Measurements from ENCODE around the gene AKT1S1. TPM values are rescaled to one million over a fixed set of nuclear protein-coding genes. Genes with fewer than 3 reads are reported as not detected.

The AKT1S1 gene
- total RNA-seq, 1 experiment from 2014 or later = 12.8 TPM

DNA sequence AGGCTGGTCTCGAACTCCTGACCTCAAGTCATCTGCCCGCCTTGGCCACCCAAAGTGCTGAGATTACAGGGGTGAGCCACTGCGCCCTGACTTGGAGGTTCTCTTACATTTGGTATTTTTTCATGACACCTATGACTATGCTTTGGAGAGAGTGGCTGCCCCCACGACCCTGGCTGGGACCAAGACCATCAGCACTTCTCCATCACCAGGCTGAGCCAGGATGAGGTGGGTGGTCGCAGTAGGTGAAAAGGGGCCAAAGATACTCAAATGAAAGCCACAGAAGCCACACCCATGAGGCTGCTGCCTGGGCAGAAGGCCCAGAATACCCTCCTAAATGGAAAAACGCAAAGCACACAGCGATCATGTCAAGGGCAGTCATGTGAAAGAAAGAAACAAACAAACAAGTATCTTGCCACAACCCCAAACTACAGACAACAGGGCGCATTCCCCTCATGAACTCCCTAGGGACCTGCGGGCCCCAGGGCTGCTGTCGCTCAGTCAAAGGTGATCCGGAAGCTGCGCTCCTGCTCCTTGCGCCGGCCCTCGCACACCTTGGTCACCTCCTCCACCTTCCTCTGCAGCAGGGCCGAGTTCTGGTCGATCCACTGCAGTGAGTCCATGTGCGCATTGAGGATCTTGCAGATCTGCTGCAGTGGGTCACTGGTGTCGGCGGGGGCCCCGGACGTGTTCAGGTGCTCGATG, 30.7 kb upstream of the AKT1S1 start:
- no peak for DNase-seq (ENCODE audit: low spot score)

DNA sequence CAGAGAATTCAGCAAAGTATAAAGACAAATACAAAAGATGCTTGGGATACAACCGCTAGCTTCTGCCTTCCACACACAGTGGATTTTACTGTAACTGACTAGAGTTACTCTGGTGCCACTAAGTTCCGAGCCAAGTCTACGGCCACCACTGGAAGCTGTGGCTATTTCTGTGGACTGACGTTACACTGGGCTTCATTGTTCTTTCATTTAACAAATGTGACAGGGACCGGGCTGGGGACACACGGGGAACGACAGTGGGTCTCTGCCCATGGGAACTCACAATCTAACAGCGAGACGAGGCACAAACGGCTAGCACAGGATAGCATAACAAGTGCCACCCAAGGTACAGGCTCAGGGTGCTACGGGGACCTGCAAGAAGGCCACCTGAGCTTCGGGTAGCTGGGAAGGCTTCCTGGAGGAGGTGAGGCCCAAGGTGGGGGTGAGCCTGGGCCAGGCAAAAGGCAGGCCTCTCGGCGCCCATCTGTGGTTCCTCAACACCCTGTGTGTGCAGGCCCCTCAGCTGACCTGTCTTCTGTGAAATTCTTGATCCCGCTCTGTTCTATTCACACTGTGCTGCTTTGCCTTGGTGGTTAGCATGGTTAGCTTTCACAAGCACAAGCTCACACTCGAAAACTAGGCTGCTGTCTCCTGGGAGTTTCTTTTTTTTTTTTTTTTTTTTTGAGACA, 29.9 kb upstream of the AKT1S1 start:
- no peak for DNase-seq (ENCODE audit: low spot score)

DNA sequence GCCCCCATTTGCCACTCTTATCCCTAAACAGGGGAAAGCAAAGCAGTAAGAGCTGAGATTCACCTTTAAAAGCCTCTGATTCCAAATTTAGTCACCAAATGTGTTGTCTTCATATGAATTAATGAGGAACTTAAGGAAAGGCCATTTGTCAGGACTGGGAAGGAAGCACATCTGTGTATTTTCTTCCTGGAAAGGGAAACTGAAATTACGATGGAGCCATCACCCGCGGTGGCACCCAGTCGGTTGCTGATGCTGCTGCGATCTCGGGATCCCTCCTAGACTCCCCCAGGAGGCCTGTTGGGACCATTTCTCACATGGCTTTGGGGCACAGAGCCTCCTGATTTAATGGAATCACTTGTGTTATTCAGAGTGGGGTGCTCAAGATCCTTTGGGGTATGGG, 27.0 kb upstream of the AKT1S1 start:
- no peak for DNase-seq (ENCODE audit: low spot score)

DNA sequence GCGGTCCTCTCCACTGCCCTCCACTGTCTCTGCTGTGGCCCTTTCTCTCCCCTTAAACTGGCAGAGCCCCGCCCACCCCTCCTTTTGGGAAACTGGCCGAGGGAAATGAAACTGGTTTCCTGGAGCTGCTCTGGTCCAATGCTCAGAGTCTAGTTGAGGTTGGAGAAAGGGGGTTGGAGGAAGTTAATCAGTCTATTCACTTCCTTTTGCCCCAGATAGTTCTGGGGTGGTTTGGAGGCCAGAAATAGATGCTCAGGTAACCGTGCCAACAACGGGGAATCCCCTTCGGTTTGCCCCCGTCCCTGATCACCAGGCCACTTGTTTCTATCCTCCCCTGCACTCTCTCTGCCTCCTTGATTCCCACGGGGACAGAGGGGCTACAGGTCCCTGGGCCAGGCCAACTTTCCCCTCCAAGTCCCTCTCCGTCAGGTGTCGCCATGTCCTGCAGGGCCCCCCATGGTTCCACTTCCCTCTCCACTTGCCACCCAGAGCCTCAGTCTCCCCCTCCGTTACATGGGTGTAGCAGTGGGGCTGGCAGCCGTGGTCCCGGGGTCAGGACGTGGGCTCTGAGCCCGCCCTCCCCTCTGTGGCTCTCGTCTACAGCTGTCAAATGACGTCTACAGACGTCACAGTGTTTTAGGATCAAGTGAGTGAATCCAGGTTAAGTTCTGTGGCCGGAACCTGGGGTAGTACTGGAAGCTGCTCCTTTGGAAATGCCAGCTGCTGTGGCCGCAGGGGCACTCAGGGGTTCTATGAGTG, 19.9 kb upstream of the AKT1S1 start, which contains the start of gene IL4I1:
Gene IL4I1 (minus strand): TSS at position 25 of the 759 bp plus-strand sequence. CDS start 727 bp downstream, outside the sequence.
- DNase-seq (ENCODE audit: low spot score) = no peak

DNA sequence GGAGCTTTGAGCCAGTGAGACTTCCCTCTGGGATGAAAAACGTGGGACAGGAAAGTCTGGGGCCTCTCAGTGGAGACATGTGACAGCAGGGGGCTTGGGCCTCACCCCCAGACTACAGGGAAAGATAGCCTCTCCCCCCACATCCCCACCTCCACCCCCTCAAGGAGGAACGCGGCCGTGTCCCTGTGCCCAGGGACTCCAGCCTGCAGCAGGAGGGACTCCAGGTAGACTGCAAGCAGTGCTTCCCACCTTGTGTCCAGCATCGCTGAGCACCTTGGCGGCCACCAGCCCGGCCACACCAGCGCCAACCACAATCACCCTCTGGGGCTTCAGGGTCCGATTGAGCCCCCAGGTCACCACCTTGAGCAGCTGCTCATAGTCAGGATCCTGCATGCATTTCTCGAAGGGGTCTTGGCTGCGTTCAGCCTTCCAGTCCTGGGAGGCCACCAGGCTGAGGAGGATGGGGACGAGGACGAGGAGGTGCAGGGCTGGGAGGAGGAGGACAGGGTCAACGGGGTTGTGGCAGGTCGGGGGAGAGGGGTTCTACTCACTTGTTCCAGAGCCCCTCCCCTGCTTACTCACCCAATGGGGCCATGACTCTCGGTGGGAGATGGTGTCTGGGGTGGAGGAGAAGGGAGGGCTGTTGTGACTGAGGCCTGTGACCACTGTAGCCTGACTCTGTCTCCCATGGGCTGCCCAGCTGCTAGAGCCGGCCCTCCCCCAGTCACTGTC, 18.6 kb upstream of the AKT1S1 start:
- DNase-seq (ENCODE audit: low spot score) = no peak

DNA sequence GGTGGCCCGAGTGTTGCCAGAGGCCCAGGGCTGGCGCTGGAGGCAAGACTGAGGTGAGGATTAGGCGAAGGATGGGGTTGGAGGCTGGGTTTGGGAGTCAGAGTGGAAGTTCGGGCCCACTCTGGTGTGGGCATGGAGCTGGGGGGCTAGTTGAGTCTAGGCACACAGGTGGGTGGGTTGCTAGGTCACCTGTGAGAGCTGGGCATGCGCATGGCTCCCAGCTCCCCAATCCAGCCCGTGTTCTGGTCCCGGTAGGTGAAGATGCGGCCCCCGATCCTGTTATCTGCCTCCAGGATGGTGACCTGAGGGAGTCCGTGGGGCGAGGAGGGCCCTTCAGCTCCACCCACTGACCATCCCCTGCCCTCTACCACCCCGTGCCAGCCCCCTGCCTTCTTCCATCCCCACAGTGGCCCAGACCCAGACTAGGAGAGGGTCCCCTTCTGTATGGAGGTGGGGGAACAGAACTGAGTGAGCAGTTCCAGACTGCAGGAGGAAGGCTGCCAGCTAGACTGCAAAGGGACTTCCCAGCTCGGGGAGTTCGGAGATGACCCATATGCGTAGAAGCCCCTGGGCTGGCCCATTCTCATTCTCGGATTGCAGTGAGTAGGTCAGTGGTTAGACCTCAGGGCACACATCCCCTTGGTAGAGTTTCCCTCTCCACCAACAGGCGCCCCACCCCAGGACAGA, 17.9 kb upstream of the AKT1S1 start:
- DNase-seq (ENCODE audit: low spot score) = no peak

DNA sequence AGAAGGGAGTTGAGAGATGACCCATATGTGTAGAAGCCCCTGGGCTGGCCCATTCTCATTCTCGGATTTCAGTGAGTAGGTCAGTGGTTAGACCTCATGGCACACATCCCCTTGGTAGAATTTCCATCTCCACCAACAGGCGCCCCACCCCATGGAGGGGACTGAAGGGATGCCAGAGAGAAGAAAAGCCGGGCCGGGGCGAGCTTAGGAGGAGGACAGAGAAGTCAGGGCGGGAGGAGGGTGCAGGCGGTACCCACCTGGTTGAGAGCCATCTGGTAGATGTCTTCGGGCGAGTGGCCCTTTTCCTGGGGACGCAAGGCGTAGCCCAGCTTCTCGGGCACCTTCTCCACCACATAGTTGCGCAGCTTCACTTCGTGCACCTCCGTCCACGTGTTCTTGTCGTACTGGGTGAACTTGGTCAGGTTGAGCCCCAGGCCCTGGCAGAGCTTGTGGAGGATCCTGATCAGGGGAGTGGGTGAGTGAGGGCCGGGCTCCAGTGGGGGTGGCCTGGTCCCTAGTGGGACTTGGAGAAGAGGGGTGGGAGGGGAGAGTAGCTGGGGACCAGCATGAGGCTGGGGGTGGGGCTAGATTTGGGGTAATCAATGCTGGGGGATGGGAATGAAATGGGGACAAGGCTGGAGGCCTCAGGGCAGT, 17.0 kb upstream of the AKT1S1 start:
- no peak for DNase-seq (ENCODE audit: low spot score)

DNA sequence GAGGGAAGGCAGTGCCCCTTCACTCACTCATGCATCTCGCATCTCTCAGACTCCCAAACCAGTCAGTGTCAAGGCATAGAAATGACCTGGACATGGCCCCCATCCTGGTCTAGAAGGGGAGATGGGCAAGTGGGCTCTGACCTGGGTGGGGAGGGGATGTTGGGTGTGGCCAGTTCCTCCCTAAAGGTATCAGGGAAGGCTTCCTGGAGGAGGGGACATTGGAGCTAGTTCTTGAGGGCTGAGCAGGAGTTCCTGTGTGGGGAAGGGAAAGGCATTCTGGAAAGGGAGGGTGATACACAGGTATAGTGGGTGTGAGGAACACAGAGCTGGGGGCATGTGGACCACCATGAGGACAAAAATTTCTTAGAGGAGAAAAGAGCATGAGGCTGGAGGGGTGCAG, 15.6 kb upstream of the AKT1S1 start:
- no peak for DNase-seq (ENCODE audit: low spot score)

DNA sequence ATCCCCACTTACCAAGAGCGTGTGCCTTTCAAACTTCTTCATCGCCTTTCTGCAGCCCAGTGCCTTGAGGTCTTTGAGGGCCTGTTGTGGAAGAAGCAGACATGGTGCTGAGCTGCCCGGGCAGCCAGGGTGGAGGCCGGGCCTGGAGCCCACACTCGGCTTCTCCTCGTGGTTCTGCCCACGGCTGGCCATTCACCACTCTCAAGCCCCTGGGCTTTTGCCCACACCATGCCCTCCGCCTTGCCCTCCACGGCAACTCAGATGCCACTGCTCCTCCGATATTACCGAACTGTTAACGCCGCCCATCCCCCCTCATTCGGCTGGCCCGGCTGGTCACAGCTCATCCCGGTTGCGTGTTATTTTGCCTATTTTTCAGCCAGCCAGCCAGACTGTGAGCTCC, 14.2 kb upstream of the AKT1S1 start:
- no peak for DNase-seq (ENCODE audit: low spot score)

DNA sequence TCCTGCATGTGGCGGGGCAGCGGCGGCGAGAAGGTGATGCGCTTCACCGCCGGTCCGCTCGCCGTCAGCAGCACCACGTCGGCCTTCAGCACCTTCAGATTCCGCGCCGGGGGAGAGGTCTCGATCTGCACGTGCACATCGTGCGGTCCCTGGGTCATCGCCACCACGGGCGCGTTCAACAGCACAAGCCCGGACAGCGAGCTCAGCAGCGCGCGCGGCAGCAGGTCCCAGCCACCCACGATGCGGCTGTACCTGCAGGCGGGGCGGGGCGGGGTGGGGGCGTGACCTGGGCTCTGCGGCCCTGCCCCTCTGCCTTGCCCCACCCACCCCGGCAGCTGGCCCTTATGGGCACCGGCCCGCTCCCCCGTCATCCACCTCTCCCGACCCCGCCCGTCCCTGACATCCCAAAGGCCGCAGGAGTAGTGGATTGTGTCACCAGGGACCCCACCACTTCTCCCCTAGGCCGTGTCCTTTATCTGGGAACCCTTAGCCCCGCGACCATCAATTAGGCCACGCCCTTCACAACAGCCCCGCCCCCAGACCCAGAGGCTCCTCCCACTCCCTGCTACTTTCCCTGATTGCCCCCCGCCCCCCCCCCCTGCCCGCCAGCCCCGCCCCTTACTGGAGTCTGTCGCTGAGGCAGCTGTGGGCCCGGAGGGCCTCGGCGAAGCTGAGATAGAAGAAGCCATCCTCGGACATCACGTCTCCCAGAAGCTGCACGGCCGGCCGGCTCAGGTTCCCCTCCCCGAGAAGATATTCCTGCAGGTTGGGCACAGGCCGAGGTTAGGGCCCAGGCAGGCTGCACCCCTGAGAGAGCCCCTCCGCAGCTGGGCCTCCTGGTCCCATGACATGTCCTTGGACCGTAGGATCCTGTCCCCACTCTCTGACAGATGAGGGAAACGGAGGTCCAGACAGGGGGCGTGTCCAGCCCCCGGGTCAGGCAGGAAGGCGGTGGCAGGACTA, 13.5 kb upstream of the AKT1S1 start:
- no peak for DNase-seq (ENCODE audit: low spot score)

DNA sequence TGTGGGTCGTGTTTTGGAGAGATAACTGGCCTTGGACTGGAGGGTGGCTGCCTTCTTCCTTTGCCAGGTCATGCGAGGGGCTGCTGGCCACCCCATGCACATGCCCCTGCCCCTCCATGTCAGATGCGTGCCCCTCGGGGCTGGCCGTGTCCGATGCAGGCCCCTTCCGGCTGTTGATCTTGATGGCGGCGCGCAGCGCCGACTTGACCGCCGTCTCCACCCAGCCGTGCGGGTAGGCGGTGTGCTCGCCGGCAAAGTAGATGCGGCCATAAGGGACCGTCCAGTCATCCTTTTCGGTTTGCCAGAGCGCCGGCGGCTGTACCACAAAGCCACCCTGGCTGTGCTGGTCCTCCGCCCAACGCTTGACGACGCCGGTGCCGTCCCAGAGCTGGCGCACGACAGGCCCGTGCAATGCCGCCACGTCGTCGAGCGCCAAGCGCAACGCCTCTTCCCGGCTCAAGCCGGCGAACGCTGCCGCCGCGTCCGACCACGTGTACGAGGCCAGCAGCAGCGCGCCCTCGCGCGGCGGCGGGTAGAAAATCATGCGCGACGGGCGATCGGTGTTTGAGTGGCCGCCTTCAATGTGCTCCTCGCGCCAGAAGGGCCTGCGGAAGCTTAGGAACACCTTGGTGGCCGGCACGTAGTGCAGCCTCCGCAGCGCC, 12.7 kb upstream of the AKT1S1 start:
- no peak for DNase-seq (ENCODE audit: low spot score)

DNA sequence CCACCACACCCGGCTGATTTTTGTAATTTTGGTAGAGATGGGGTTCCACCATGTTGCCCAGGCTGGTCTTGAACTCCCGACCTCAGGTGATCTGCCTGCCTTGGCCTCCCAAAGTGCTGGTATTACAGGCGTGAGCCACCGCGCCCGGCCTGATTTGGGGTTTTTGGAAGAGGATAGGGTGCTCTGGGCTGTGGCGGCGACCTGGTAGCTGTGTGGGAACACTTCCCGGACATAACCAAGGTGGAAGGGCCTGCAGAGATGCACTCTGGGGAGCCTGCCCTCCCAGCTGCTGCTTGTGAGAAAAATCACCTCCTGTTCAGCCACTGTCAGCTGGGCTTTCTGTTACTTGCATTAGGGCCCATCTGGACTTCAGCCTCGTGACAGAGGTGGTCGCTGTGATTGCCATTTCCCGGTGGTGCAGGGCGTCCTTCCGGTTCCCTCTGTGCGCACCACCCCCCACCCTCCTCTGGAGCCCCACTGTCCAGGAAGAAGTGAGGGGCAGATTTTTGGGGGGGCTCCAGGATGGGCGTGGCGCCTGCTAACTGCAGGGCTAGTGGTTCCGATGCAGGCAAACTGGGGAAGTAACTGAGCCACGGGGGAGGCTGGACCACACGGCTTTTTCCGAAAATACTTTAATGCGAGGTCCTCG, 12.0 kb upstream of the AKT1S1 start:
- no peak for DNase-seq (ENCODE audit: low spot score)

DNA sequence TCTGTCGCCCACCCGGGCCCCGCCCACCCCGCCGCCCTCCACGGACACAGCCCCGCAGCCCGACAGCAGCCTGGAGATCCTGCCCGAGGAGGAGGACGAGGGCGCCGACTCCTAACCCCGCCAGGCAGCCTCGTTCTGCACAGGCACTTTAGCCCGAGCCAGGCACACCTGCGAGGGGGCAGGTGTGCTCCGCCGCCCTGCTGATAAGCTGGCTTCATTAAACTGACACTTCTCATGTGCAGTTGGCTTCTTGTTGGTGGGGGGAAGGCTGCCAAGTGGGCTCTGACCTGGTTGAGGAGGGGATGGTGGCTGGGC, 11.3 kb upstream of the AKT1S1 start:
- no peak for DNase-seq (ENCODE audit: low spot score)

DNA sequence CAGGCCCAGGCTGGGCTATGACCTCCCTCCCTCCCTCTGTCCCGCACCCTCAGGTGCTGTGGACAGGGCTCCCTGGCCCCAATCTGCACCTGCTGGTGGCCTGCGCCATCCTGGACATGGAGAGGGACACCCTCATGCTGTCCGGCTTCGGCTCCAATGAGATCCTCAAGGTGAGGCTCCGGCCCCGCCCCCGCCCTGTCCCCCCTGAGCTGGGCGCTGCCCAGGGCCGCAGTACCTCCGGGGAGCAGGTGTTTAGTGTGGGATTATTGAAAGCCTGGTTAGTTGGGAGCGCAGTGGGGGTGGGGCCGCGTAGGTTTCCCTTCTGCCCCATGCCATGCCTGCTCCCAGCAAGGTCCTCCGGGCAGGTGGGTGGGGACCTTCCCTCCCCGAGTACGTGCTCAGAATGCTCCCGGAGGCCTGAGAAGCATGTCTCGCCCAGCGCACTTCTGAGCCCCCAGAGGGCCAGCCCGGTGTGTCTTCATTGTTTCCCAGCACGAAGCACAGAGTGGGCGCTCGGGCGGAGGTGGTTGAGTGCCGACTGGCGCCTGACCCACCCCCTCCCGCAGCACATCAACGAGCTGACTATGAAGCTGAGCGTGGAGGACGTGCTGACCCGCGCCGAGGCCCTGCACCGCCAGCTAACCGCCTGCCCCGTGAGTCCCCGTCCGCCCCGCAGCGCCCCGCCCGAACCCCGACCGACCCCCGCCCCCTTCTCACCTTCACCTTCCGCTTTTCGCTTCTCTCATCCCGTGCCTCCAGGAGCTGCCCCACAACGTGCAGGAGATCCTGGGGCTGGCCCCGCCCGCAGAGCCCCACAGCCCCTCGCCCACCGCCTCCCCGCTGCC, 10.7 kb upstream of the AKT1S1 start:
- no peak for DNase-seq (ENCODE audit: low spot score)

DNA sequence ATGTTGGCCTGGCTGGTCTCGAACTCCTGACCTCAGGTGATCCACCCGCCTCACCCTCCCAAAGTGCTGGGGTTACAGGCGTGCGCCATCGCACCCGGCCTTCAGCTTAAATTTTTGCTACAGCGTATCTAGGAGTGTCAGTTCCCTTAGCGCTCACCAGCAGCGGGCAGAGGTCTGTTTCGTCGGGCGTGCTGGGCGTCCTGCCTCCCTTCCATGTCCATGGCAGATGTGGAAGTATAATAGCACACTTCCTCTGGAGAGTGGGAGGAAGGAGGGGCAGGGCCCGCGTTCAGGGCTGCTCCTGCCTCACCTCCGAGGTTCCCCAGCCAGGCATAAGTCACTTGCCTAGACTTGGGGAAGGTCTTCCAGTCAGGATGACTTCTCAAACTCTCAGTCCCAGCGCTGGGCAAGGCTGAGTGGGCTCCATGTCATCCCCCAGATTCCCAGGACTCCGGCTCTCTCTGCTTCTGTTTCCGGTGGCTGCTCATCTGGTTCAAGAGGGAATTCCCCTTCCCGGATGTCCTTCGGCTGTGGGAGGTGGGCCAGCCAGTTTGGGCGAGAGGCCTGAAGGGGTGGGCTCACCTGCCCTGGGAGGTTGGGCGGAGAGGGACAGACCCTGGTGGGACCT, 10.0 kb upstream of the AKT1S1 start:
- DNase-seq (ENCODE audit: low spot score) = no peak

DNA sequence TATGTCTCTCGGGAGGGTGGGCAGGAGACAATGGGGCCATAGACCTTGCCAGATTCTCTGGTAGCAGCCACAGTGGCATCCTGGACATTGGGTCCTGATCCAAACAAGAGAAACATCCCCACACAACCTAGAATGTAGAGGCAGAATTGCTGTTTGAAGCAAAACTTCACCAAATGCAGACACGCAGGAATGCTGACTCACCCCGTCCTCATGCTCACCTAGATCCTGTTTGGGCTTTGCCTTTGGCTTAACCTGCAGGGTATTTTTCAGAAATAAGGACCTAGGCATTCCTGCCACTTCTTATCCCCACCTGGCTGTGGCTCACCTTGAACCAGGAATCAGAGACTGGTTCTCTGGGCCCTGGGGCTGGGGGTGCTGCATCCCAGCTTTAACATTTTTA, 7.6 kb upstream of the AKT1S1 start:
- DNase-seq (ENCODE audit: low spot score) = no peak

DNA sequence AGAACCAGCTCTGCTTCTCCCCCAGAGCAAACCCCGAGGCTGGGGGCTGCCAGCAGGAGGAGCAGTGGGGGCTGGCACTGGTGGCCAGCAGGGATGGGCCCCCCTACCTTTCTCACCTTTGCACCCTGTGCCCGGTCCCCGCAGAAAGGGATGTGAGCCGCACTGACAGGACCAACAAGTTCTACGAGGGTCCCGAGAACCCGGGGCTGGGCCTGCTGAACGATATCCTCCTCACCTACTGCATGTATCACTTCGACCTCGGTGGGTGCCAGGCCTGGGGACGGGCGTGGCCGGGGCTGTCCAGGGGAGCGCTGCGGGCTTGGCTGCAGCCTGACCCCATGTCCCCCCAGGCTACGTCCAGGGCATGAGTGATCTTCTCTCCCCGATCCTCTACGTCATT, 7.0 kb upstream of the AKT1S1 start:
- no peak for DNase-seq (ENCODE audit: low spot score)

DNA sequence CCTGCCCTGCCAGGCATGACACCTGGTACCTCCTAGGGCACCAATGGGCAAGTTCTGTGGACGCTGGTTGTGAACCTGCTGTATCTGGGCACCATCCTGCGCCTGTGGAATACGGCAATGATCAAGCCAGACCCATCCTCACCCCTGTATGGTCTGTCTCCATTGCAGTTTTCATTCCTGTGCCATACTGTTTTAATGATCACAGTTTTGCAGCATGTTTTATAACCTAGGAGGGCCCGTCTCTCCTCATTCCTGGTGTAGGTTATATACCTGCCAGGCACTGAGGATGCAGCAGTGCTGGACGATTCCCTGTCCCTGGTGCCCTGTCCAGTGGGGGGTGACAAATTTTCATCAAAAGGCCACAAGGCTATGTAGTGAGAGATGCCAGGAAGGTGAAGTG, 5.9 kb upstream of the AKT1S1 start:
- DNase-seq (ENCODE audit: low spot score) = no peak
